NT2/D1 (cell line): ENCODE measurements around the gene ZNF385B.

Experiments
- SUZ12 ChIP-seq: IDR thresholded peaks from 2 replicates; pipeline ENCODE4 v1.6.1; 2011; ENCODE audit not compliant: insufficient read length, insufficient read depth; ENCODE audit errors: extremely low read depth
- YY1 ChIP-seq: IDR thresholded peaks from 2 replicates; pipeline ENCODE4 v1.6.1; 2011; ENCODE audit not compliant: insufficient read length, insufficient read depth
- ZNF274 ChIP-seq: IDR thresholded peaks from 2 replicates; pipeline ENCODE4 v1.6.1; 2011; ENCODE audit warnings: mild to moderate bottlenecking, low read depth, low read length

DNA sequence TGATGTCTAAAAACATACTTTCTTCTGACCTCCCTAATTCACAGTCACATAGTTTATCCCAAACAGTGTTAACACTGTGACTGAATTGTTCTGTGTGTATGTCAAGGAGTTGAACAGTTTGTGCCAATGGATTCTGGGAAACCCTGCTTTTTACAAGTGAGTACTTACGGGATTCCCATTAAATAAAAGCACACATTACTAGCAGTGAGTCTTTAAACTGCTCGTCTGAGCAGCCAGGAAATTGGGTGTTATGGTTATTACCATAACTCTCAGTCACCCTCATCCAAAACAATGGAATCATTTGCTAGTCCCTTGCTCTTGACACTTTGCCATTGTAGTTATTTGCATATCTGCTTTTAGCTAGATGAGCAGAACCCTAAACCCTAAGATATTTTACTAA lies 209.1 kb downstream of the ZNF385B start:
- TF ChIP-seq YY1, result no peak
- no peak for TF ChIP-seq SUZ12
- no peak for TF ChIP-seq ZNF274
